HepG2 (cell line): ENCODE data around the gene CPNE1. TPM values are rescaled to one million over a fixed set of nuclear protein-coding genes. Genes with fewer than 3 reads are reported as not detected.

Experiments used
- ATAC-seq: fragments of 200-7000 bp; cut with Tn5 transposase; 3 replicates; pipeline ENCODE4 v1.9.1; 2020; ENCODE audit warnings: mild to moderate bottlenecking, moderate library complexity
- BruUV-seq: library from RNA; stranded (reverse); fragments of 400-500 nt; replicated peaks from 2 replicates; lab custom pipeline; 2021; lab: Mats Ljungman, UMichigan
- CTCF ChIA-PET: fragments of 300-600 bp; formaldehyde crosslinking; extraction: SDS; loops from one replicate; lab custom pipeline; 2021; ENCODE audit warnings: low total read pairs, inconsistent platforms, low intra/inter-chr PET ratio; lab: Yijun Ruan, JAX
- POLR2A ChIA-PET: fragments of 350-600 bp; sonication (Branson Sonifier 250); formaldehyde crosslinking; loops from one replicate; lab custom pipeline; 2020; ENCODE audit warnings: antibody characterized with exemption, inconsistent platforms; lab: Yijun Ruan, JAX
- DNase-seq: peaks from one replicate; pipeline ENCODE4 v3.0.0-alpha.2; 2015; ENCODE audit warnings: low spot score
- FAIRE-seq: peaks from 3 replicates; lab custom pipeline; 2011; peaks lifted over from hg19 to GRCh38; lab: Jason Lieb, UNC
- H2AFZ ChIP-seq: one replicate; pipeline ENCODE4 v1.6.1; 2011; ENCODE audit warnings: low read length, inconsistent platforms
- H3K27ac ChIP-seq: fragments of 300-600 bp; 3 replicates; pipeline ENCODE4 v1.8.0; 2011; ENCODE audit warnings: mixed run types, mild to moderate bottlenecking, mixed read lengths, low read length, inconsistent platforms; ENCODE audit not compliant: insufficient read depth; ENCODE audit errors: extremely low read length
- H3K27me3 ChIP-seq, 2 experiments: fragments of 200-600 bp in 1 of 2; 2 replicates in 1 of 2; 3 replicates in 1 of 2; pipeline versions ENCODE4 v1.6.0 to v1.8.0; 2011; ENCODE audit warnings: low read length in 2 of 2, mild to moderate bottlenecking in 2 of 2, moderate library complexity in 2 of 2, inconsistent platforms in 1 of 2; ENCODE audit not compliant: insufficient read depth in 2 of 2, control insufficient read depth in 1 of 2
- H3K36me3 ChIP-seq, 2 experiments: fragments of 200-600 bp in 1 of 2; replicated peaks in 1 of 2; 2 replicates in 1 of 2; 3 replicates in 1 of 2; pipeline versions ENCODE4 v1.5.1 to v1.8.0; 2011; ENCODE audit warnings: low read length in 2 of 2, inconsistent platforms in 1 of 2; ENCODE audit not compliant: insufficient read depth in 2 of 2, control insufficient read depth in 1 of 2
- H3K4me1 ChIP-seq: 2 replicates; pipeline ENCODE4 v1.5.1; 2012; ENCODE audit warnings: low read length, inconsistent platforms; ENCODE audit not compliant: insufficient read depth
- H3K4me2 ChIP-seq: 2 replicates; pipeline ENCODE4 v1.6.0; 2011; ENCODE audit warnings: low read depth, low read length, inconsistent platforms
- H3K4me3 ChIP-seq, 3 experiments: fragments of 200-600 bp in 1 of 3; sonication (generic), shearing (Covaris generic) in 1 of 3; replicated peaks in 1 of 3; 2 replicates each; pipeline ENCODE4 v1.5.1; 2011 to 2016; ENCODE audit warnings: low read length in 3 of 3, inconsistent platforms in 2 of 3, low read depth in 2 of 3, mild to moderate bottlenecking in 2 of 3, control low read depth in 1 of 3, mixed read lengths in 1 of 3; ENCODE audit not compliant: insufficient read depth in 1 of 3
- H3K79me2 ChIP-seq: one replicate; pipeline ENCODE4 v1.6.1; 2011; ENCODE audit warnings: low read length, inconsistent platforms; ENCODE audit not compliant: insufficient read depth
- H3K9ac ChIP-seq: 2 replicates; pipeline ENCODE4 v1.6.0; 2011; ENCODE audit warnings: mild to moderate bottlenecking, low read depth, low read length, inconsistent platforms; ENCODE audit not compliant: insufficient read depth
- H3K9me3 ChIP-seq: 2 replicates; pipeline ENCODE4 v1.5.1; 2012; ENCODE audit warnings: mild to moderate bottlenecking, low read length
- H4K20me1 ChIP-seq: 2 replicates; pipeline ENCODE4 v1.6.0; 2011; ENCODE audit warnings: inconsistent platforms, mild to moderate bottlenecking, low read length, moderate library complexity; ENCODE audit not compliant: insufficient read depth
- CHCHD3 ChIP-seq: sonication (generic); formaldehyde crosslinking; IDR thresholded peaks from 2 replicates; pipeline ENCODE4 v1.8.0; 2022; ENCODE audit warnings: mild to moderate bottlenecking, missing genetic modification reagents, moderate library complexity
- HNF1B ChIP-seq: sonication (generic); formaldehyde crosslinking; IDR thresholded peaks from 2 replicates; pipeline ENCODE4 v1.5.1; 2020; ENCODE audit warnings: mild to moderate bottlenecking, moderate library complexity, missing genetic modification reagents
- PHF20 ChIP-seq: sonication (generic); formaldehyde crosslinking; IDR thresholded peaks from 2 replicates; pipeline ENCODE4 v1.5.0; 2020; ENCODE audit warnings: mild to moderate bottlenecking, missing genetic modification reagents
- TRAFD1 ChIP-seq: sonication (generic); formaldehyde crosslinking; IDR thresholded peaks from 2 replicates; pipeline ENCODE4 v1.5.1; 2020; ENCODE audit warnings: missing genetic modification reagents, mild to moderate bottlenecking, borderline replicate concordance
- YEATS2 ChIP-seq: sonication (generic); formaldehyde crosslinking; IDR thresholded peaks from 2 replicates; pipeline ENCODE4 v1.4.0; 2020; ENCODE audit warnings: missing genetic modification reagents, borderline replicate concordance
- ZBTB39 ChIP-seq: sonication (generic); formaldehyde crosslinking; IDR thresholded peaks from 2 replicates; pipeline ENCODE4 v1.5.0; 2020; ENCODE audit warnings: missing genetic modification reagents
- ZFP36 ChIP-seq: fragments of 150-350 bp; IDR thresholded peaks from 2 replicates; pipeline ENCODE4 v1.6.1; 2018; ENCODE audit warnings: borderline replicate concordance, low read length, low read depth; ENCODE audit not compliant: partially characterized antibody
- ZIK1 ChIP-seq: sonication (generic); formaldehyde crosslinking; IDR thresholded peaks from 2 replicates; pipeline ENCODE4 v1.5.0; 2020; ENCODE audit warnings: mild to moderate bottlenecking, low read depth, missing genetic modification reagents, borderline replicate concordance
- ZNF225 ChIP-seq: sonication (generic); formaldehyde crosslinking; IDR thresholded peaks from 2 replicates; pipeline ENCODE4 v1.4.0; 2020; ENCODE audit warnings: mild to moderate bottlenecking, missing genetic modification reagents
- WGBS: methylation state at CpG from one replicate; pipeline ENCODE4 v1.1.6; 2017; ENCODE audit warnings: low lambda C conversion rate; 5-methylcytosine and 5-hydroxymethylcytosine counted together
- in situ Hi-C: cut with HindIII; loops from 2 replicates; pipeline ENCODE4 v1.10.0; 2017; ENCODE audit warnings: low pct_unique_long_range_greater_than_20kb; ENCODE audit not compliant: extremely low pct_ligation_motif_present
- intact Hi-C: fragments of 100-400 bp; cut with micrococcal nuclease; formaldehyde crosslinking; loops from one replicate; pipeline ENCODE4 v1.10.0; 2022; ENCODE audit not compliant: unreplicated experiment
- polyA plus RNA-seq, 8 experiments: library from polyadenylated mRNA; depleted of rRNA in 3 of 8; stranded (reverse) in 7 of 8; unstranded in 1 of 8; fragments of >200 nt; fragmentation: Illumina TruSeq in 4 of 8; extraction: Trizol in 4 of 8; gene quantifications; 2 replicates each; pipeline versions ENCODE4 v1.2.1 to v1.2.3, GENCODE V29; 2011 to 2016; ENCODE audit warnings: low read depth in 4 of 8, missing spikeins in 1 of 8, mixed read lengths in 1 of 8; ENCODE audit not compliant: insufficient read depth in 1 of 8
- total RNA-seq, 5 experiments: library from RNA; depleted of rRNA; stranded (reverse); fragments of >200 nt; fragmentation: Illumina TruSeq; extraction: Trizol; gene quantifications; 2 replicates each; pipeline ENCODE4 v1.2.3, GENCODE V29; 2016; ENCODE audit warnings: low read depth in 1 of 5

The CPNE1 gene
- total and polyA plus RNA-seq, 2 of the 13 experiments (the other 11 are each of a cell fraction or from before 2014, with no cell fraction given): 408 to 431 TPM

- TF ChIP-seq ZBTB39: 0 out of 2 replicates have a peak, but pooled peaks have one; percentile 35
- TF ChIP-seq PHF20 (CRISPR knock-in tag): 0 out of 2 replicates have a peak, but pooled peaks have one; percentile 15
- TF ChIP-seq CHCHD3 (CRISPR knock-in tag): 0 out of 2 replicates have a peak, but pooled peaks have one; percentile 41
Observed at GRCh38 chr20:35598899-35599775, 65.6 kb downstream of the CPNE1 start (continued).

GRCh38 chr20:35598476-35598875 lies 66.2 kb downstream of the CPNE1 start:
- Histone ChIP-seq H3K9ac (no peak overlapping the region), H2AFZ (no peak overlapping the region), H3K4me2 (no peak overlapping the region), H3K4me3 (no peak overlapping the region), H3K27me3 (peaks cover 3 to 30% of the 10 kb centered on the region in 2 experiments; a peak in 4 of 5 replicates), H3K4me1 (peaks cover 16% of the 10 kb centered on the region; the same call in 1 of the 2 replicates), H3K79me2 (no peaks in the 10 kb centered on the region), H3K9me3 (no peaks in the 10 kb centered on the region), H4K20me1 (no peaks in the 10 kb centered on the region), H3K36me3 (no peaks in the 10 kb centered on the region), H3K27ac (no peak overlapping the region)
- in situ Hi-C loops: no loop called here
- DNase-seq: no peak
- 56% methylated on average over 7 of the region's 7 CpGs for WGBS
- no TSS peak for BruUV-seq
- ATAC-seq: no peak
- ChIA-PET POLR2A (interaction anchor here (0.6 kb wide), 1 partner anchor 21 kb away, joined by 3 read pairs; no protein-coding TSS in a partner anchor), CTCF (no interaction called here)
- no peak for TF ChIP-seq HNF1B
- no peak for TF ChIP-seq ZFP36
- TF ChIP-seq TRAFD1: no peak
- TF ChIP-seq ZIK1 (CRISPR knock-in tag): no peak
- no peak for TF ChIP-seq YEATS2
- no peak for TF ChIP-seq ZNF225 (CRISPR knock-in tag)
- intact Hi-C loops: no loop called here
- no peak for FAIRE-seq
